CD4-positive, alpha-beta T cell (primary cell): ENCODE measurements around the gene DLST. TPM values are rescaled to one million over a fixed set of nuclear protein-coding genes. Genes with fewer than 3 reads are reported as not detected.

Experiments
- ATAC-seq: fragments of 200-7000 bp; cut with Tn5 transposase; one replicate; pipeline ENCODE4 v1.10.0; 2022; ENCODE audit warnings: mild to moderate bottlenecking; ENCODE audit not compliant: poor library complexity
- CTCF ChIA-PET: fragments of 350-600 bp; sonication (Branson Sonifier 250); formaldehyde crosslinking; loops from one replicate; lab custom pipeline; 2021; ENCODE audit warnings: antibody characterized with exemption, inconsistent platforms; lab: Charles Lee
- POLR2A ChIA-PET: fragments of 350-600 bp; sonication (Branson Sonifier 250); formaldehyde crosslinking; loops from one replicate; lab custom pipeline; 2021; ENCODE audit warnings: antibody characterized with exemption, inconsistent platforms; lab: Charles Lee
- DNase-seq, 14 experiments: peaks; one replicate each; pipeline ENCODE4 v3.0.0-alpha.2; 2013 to 2020; ENCODE audit warnings: mixed read lengths in 2 of 14
- H3K27ac ChIP-seq, 2 donors: one replicate each; pipeline versions ENCODE4 v1.5.1 to v1.7.0; 2013; ENCODE audit warnings: low read length in 2 of 2, low read depth in 1 of 2, mild to moderate bottlenecking in 1 of 2
- H3K27me3 ChIP-seq, 2 experiments: 1 replicate in 1 of 2; 2 replicates in 1 of 2; pipeline versions ENCODE4 v1.6.1 to v1.7.0; 2013; ENCODE audit warnings: low read length in 2 of 2, control low read depth in 1 of 2, mild to moderate bottlenecking in 1 of 2, moderate library complexity in 1 of 2; ENCODE audit not compliant: insufficient read depth in 2 of 2, control insufficient read depth in 1 of 2
- H3K36me3 ChIP-seq: one replicate; pipeline ENCODE4 v1.6.1; 2013; ENCODE audit warnings: low read length, control low read depth; ENCODE audit not compliant: insufficient read depth
- H3K4me1 ChIP-seq: one replicate; pipeline ENCODE4 v1.6.1; 2013; ENCODE audit warnings: low read length, control low read depth; ENCODE audit not compliant: insufficient read depth
- H3K4me3 ChIP-seq: one replicate; pipeline ENCODE4 v1.5.1; 2013; ENCODE audit warnings: mild to moderate bottlenecking, low read length, moderate library complexity
- H3K9me3 ChIP-seq, 2 experiments: 1 replicate in 1 of 2; 2 replicates in 1 of 2; pipeline versions ENCODE4 v1.6.1 to v1.7.0; 2013; ENCODE audit warnings: low read length in 2 of 2, mild to moderate bottlenecking in 2 of 2, control low read depth in 1 of 2, moderate library complexity in 1 of 2; ENCODE audit not compliant: control insufficient read depth in 1 of 2, insufficient read depth in 1 of 2
- H3K27ac Mint-ChIP-seq: one replicate; pipeline ENCODE4 v1.8.0; 2020; ENCODE audit warnings: mixed read lengths
- H3K27me3 Mint-ChIP-seq: one replicate; pipeline ENCODE4 v1.8.0; 2021; ENCODE audit warnings: mixed read lengths
- H3K36me3 Mint-ChIP-seq: one replicate; pipeline ENCODE4 v1.8.0; 2021; ENCODE audit warnings: low read depth, mixed read lengths
- H3K4me1 Mint-ChIP-seq: one replicate; pipeline ENCODE4 v1.8.0; 2021; ENCODE audit warnings: low read depth, mixed read lengths
- H3K4me3 Mint-ChIP-seq: one replicate; pipeline ENCODE4 v1.8.0; 2020; ENCODE audit warnings: mild to moderate bottlenecking, mixed read lengths
- H3K9me3 Mint-ChIP-seq: one replicate; pipeline ENCODE4 v1.8.0; 2020; ENCODE audit warnings: mixed read lengths
- CTCF ChIP-seq: fragments of 200-600 bp; IDR thresholded peaks from one replicate; pipeline ENCODE4 v1.8.0; 2022; ENCODE audit warnings: antibody characterized with exemption, mild to moderate bottlenecking
- intact Hi-C, 2 experiments: fragments of 100-400 bp; cut with DNase I in 1 of 2; cut with micrococcal nuclease in 1 of 2; formaldehyde crosslinking; loops; one replicate each; pipeline versions ENCODE4 v1.15.1 to v1.9.0; 2023 to 2025; cut with DNase I, micrococcal nuclease
- total RNA-seq, 174 experiments: library from RNA in 2 of 174; stranded (reverse) in 2 of 174; gene quantifications; one replicate each; pipeline ENCODE4 v1.2.3 and lab custom pipeline; 2021 to 2026

The DLST gene
- total RNA-seq, 2 experiments from 2014 or later: 162 to 170 TPM

DNA sequence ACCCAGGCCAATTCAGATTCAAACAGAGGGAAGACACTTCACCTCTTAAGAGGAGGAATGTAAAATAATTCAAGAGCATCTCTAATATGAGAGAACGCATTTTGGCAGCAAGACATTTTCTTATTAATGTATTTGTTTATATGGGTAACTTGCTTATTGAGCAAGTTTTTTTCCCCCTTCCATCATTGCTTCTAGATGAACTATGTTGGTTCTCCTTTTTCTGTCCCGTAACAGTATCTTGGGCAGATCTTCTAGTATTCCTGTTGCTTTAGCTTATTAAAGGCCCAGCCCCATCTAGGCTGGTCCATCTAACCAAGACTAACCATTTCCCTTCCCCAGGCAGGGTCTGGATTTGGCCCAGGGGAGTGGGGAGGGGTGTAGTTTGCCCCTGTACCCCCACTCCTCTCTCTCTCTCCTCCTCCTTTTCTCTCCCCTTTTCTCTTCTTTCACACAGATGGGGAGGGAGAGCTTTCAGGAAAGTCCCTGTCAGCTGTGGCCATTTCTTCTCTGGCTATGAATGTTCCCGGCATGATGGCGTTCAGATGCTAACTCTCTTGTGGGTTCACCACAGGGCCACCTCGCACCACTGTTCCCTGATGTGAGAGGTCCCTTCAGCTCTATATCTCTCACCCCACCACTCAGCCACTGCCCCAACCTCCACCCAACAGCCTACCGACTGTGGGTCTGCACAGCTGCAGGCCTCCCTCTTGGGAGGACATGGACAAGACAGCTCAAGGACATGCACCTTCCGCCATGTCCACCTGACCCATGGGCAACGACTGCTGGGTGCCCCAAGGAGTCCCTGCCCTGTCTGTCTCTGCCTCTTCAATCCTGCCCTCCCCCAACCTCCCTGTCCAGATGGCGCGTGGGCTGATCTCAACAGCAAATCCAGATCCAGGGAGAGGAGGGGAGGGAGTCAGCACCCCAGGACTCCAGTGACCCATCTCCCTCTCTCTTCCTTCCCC lies 57.1 kb downstream of the DLST start:
- Mint-ChIP-seq H3K4me3 (no peak overlapping the region), H3K36me3 (no peaks in the 10 kb centered on the region), H3K9me3 (no peaks in the 10 kb centered on the region), H3K4me1 (peaks cover 51% of the 10 kb centered on the region), H3K27ac (no peak overlapping the region), H3K27me3 (no peaks in the 10 kb centered on the region)
- ChIA-PET CTCF (no interaction called here), POLR2A (interaction anchor here (1.9 kb wide), 1 partner anchor 15 kb away, joined by 4 read pairs; the partner anchor contains the start of gene RPS6KL1)
- TF ChIP-seq CTCF: no peak
- Histone ChIP-seq H3K4me1 (peaks cover 42% of the 10 kb centered on the region), H3K36me3 (no peaks in the 10 kb centered on the region), H3K4me3 (no peak overlapping the region), H3K27ac (no peak overlapping the region), H3K27me3 (no peaks in the 10 kb centered on the region), H3K9me3 (peaks cover 0 to 3% of the 10 kb centered on the region in 2 experiments)
- intact Hi-C loops: no loop called here
- ATAC-seq (no peak), DNase-seq (no peak)

DNA sequence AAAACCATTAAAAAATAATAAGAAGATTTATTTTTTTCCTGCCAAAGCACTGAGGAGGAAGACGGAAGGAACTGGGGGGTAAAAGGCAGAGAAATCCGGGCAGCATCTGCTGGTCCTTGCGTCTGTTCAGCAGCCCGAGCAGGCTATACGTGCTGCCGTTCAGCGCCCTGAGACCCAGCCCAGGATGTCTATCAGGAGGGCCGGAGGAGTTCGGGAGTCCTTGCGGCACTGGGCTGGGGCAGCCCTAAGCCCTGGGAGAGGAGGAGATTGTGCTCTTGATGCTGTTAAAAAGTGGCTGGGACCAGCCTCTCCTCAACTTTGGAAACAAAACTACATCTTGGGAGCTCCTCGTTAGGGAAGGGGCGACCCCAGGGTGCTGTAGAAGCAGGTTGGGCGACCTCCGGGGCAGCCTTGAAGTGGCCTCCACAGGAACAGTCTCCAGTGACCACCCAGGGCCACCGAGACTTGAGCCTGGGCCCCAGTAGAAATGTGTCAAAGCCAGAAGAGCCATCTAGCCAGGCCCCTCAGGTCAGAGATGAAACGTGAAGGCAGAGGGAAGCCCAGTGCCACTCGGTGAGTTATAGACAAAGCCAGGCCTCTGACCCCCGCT lies 59.3 kb downstream of the DLST start:
- ChIA-PET CTCF (interaction anchor here (1.7 kb wide), 1 partner anchor 80 kb away, joined by 5 read pairs; no protein-coding TSS in a partner anchor), POLR2A (interaction anchor here (0.6 to 1.0 kb wide), 4 partner anchors 18 to 401 kb away, joined by 3 to 5 read pairs (median 3); partner anchors contain the start of gene RPS6KL1)
- Mint-ChIP-seq H3K4me3 (peak overlapping the region; percentile 80), H3K27ac (peak overlapping the region; percentile 95), H3K4me1 (peaks cover 51% of the 10 kb centered on the region), H3K9me3 (no peaks in the 10 kb centered on the region), H3K27me3 (no peaks in the 10 kb centered on the region), H3K36me3 (no peaks in the 10 kb centered on the region)
- Histone ChIP-seq H3K9me3 (peaks cover 0 to 3% of the 10 kb centered on the region in 2 experiments), H3K27me3 (no peaks in the 10 kb centered on the region), H3K4me1 (peaks cover 44% of the 10 kb centered on the region), H3K27ac (peak overlapping the region; percentile 34 to 64), H3K4me3 (peak overlapping the region; percentile 43), H3K36me3 (no peaks in the 10 kb centered on the region)
- ATAC-seq (no peak), DNase-seq (no peak)
- intact Hi-C loops: no loop called here
- TF ChIP-seq CTCF: no peak

- POLR2A ChIA-PET: interaction anchor here (0.6 to 1.6 kb wide), 4 partner anchors 11 to 147 kb away, joined by 3 to 5 read pairs (median 3); partner anchors contain the start of gene RPS6KL1
- CTCF ChIA-PET: interaction anchor here (1.7 kb wide), 1 partner anchor 81 kb away, joined by 5 read pairs; no protein-coding TSS in a partner anchor
- intact Hi-C loops: no loop called here
- Histone ChIP-seq H3K36me3 (no peaks in the 10 kb centered on the region), H3K27me3 (no peaks in the 10 kb centered on the region), H3K9me3 (peaks cover 0 to 3% of the 10 kb centered on the region in 2 experiments), H3K27ac (peak overlapping the region; percentile 64 to 69), H3K4me3 (peak overlapping the region; percentile 43), H3K4me1 (peaks cover 51% of the 10 kb centered on the region)
- H3K4me1 Mint-ChIP-seq: peaks cover 55% of the 10 kb centered on the region
- ATAC-seq (peak; percentile 76), DNase-seq (peak; percentile 13 to 74 (median 48))
- TF ChIP-seq CTCF: no peak
- H3K27me3 Mint-ChIP-seq: no peaks in the 10 kb centered on the region
- no peaks in the 10 kb centered on the region for H3K36me3 Mint-ChIP-seq
- peak overlapping the region; percentile 80 for H3K4me3 Mint-ChIP-seq
- H3K9me3 Mint-ChIP-seq: no peaks in the 10 kb centered on the region
- peak overlapping the region; percentile 95 for H3K27ac Mint-ChIP-seq
Measured at GRCh38 chr14:74941676-74942097, 60.0 kb downstream of the DLST start.
